Endodermal cell (in vitro differentiated cells): ENCODE data around the gene TAF7. TPM values are rescaled to one million over a fixed set of nuclear protein-coding genes. Genes with fewer than 3 reads are reported as not detected.

Experiments
- DNase-seq: peaks from one replicate; pipeline ENCODE4 v3.0.0-alpha.2; 2017
- H3K27ac ChIP-seq: 2 replicates; pipeline ENCODE4 v1.5.1; 2013; ENCODE audit warnings: mild to moderate bottlenecking, low read depth, low read length, moderate library complexity
- H3K27me3 ChIP-seq: 2 replicates; pipeline ENCODE4 v1.6.1; 2013; ENCODE audit warnings: mild to moderate bottlenecking, low read length, moderate library complexity; ENCODE audit not compliant: insufficient read depth, control insufficient read depth, poor library complexity, severe bottlenecking
- H3K36me3 ChIP-seq: 2 replicates; pipeline ENCODE4 v1.7.0; 2013; ENCODE audit warnings: mild to moderate bottlenecking, low read length, moderate library complexity; ENCODE audit not compliant: control insufficient read depth, insufficient read depth
- H3K4me1 ChIP-seq: one replicate; pipeline ENCODE4 v1.7.0; 2013; ENCODE audit warnings: low read length; ENCODE audit not compliant: control insufficient read depth, insufficient read depth
- H3K4me3 ChIP-seq: 2 replicates; pipeline ENCODE4 v1.5.1; 2013; ENCODE audit warnings: mild to moderate bottlenecking, low read length, moderate library complexity
- H3K9ac ChIP-seq: 2 replicates; pipeline ENCODE4 v1.6.1; 2013; ENCODE audit warnings: mild to moderate bottlenecking, low read length, moderate library complexity; ENCODE audit not compliant: poor library complexity, severe bottlenecking; ENCODE audit errors: extremely low read depth
- H3K9me3 ChIP-seq: 2 replicates; pipeline ENCODE4 v1.6.1; 2013; ENCODE audit warnings: mild to moderate bottlenecking, low read length, moderate library complexity; ENCODE audit not compliant: control insufficient read depth
- H3K27ac Mint-ChIP-seq: 2 replicates; pipeline ENCODE4 v1.8.0; 2020; ENCODE audit warnings: mixed read lengths
- H3K27me3 Mint-ChIP-seq: 2 replicates; pipeline ENCODE4 v1.8.0; 2021; ENCODE audit warnings: mild to moderate bottlenecking, mixed read lengths; ENCODE audit not compliant: insufficient read depth
- H3K36me3 Mint-ChIP-seq: 2 replicates; pipeline ENCODE4 v1.8.0; 2020; ENCODE audit warnings: low read depth, mixed read lengths
- H3K4me1 Mint-ChIP-seq: 2 replicates; pipeline ENCODE4 v1.8.0; 2020; ENCODE audit warnings: mixed read lengths
- H3K4me3 Mint-ChIP-seq: 2 replicates; pipeline ENCODE4 v1.8.0; 2020; ENCODE audit warnings: mild to moderate bottlenecking, moderate library complexity, mixed read lengths
- H3K9me3 Mint-ChIP-seq: 2 replicates; pipeline ENCODE4 v1.8.0; 2020; ENCODE audit warnings: mild to moderate bottlenecking, mixed read lengths
- CTCF ChIP-seq: fragments of 200-600 bp; sonication (generic); conservative IDR thresholded peaks from 2 replicates; pipeline ENCODE4 v1.5.0; 2021; ENCODE audit warnings: antibody characterized with exemption, mild to moderate bottlenecking
- WGBS, 2 experiments: methylation state at CpG; one replicate each; pipeline versions ENCODE4 v1.1.5 to v1.1.7; 2013; ENCODE audit warnings: missing lambda C conversion rate in 2 of 2, mixed read lengths in 1 of 2; ENCODE audit not compliant: insufficient coverage in 1 of 2, insufficient read length in 1 of 2; 5-methylcytosine and 5-hydroxymethylcytosine counted together
- total RNA-seq, 2 donors: library from RNA; stranded (reverse); fragmentation: NEBNext Ultra II Directional in 1 of 2; extraction: Animal tissue kit (Norgen Biotek cat#: 25700) in 1 of 2; gene quantifications; 2 replicates in 1 of 2; 3 replicates in 1 of 2; pipeline ENCODE4 v1.2.1, GENCODE V29; 2021

The TAF7 gene
- total RNA-seq, 2 donors from 2014 or later, result 85.4 to 99.0 TPM

GRCh38 chr5:141359790-141360426, 39.3 kb upstream of the TAF7 start, which contains the start of gene PCDHGB2:
Gene PCDHGB2, plus strand, starts transcription at chr5:141359994. Its CDS starts 142 bp downstream, at chr5:141360136.
- Histone ChIP-seq H3K9me3 (peaks cover 61% of the 10 kb centered on the region), H3K4me3 (no peak within 1 kb of the TSS), H3K9ac (no peak within 1 kb of the TSS), H3K4me1 (no peaks in the 10 kb centered on the region), H3K27me3 (no peaks in the 10 kb centered on the region), H3K36me3 (no peaks in the 10 kb centered on the region), H3K27ac (no peak within 1 kb of the TSS)
- peaks cover 77% of the 10 kb centered on the region for H3K9me3 Mint-ChIP-seq
- DNase-seq, result peak; percentile 63
- H3K27ac Mint-ChIP-seq, result no peak within 1 kb of the TSS
- H3K27me3 Mint-ChIP-seq, result no peaks in the 10 kb centered on the region
- H3K4me3 Mint-ChIP-seq, result no peak within 1 kb of the TSS
- TF ChIP-seq CTCF, result peak; percentile 72
- H3K4me1 Mint-ChIP-seq, result no peaks in the 10 kb centered on the region
- H3K36me3 Mint-ChIP-seq, result peaks cover 56% of the 10 kb centered on the region
- 88 to 90% methylated on average over 21 to 24 of the region's 24 CpGs for WGBS, 2 experiments

- H3K27ac ChIP-seq, result no peak overlapping the region
- no peaks in the 10 kb centered on the region for H3K4me1 ChIP-seq
- Mint-ChIP-seq H3K27ac (no peak overlapping the region), H3K4me3 (no peak overlapping the region), H3K9me3 (peaks cover 69% of the 10 kb centered on the region), H3K27me3 (no peaks in the 10 kb centered on the region), H3K4me1 (no peaks in the 10 kb centered on the region), H3K36me3 (peaks cover 55% of the 10 kb centered on the region)
- no peak for DNase-seq
- 94 to 98% methylated on average over 18 to 19 of the region's 19 CpGs for WGBS, 2 experiments
- no peak overlapping the region for H3K4me3 ChIP-seq
- H3K27me3 ChIP-seq, result no peaks in the 10 kb centered on the region
- H3K36me3 ChIP-seq, result no peaks in the 10 kb centered on the region
- H3K9ac ChIP-seq, result no peak overlapping the region
- no peak for TF ChIP-seq CTCF
- H3K9me3 ChIP-seq, result peaks cover 65% of the 10 kb centered on the region
These were observed 36.4 kb upstream of the TAF7 start for GRCh38 chr5:141356950-141357349.

- no peak overlapping the region for H3K4me3 Mint-ChIP-seq
- H3K27me3 ChIP-seq, result no peaks in the 10 kb centered on the region
- no peaks in the 10 kb centered on the region for H3K4me1 Mint-ChIP-seq
- H3K36me3 ChIP-seq, result no peaks in the 10 kb centered on the region
- no peak for DNase-seq
- H3K27ac Mint-ChIP-seq, result no peak overlapping the region
- H3K27me3 Mint-ChIP-seq, result no peaks in the 10 kb centered on the region
- H3K4me1 ChIP-seq, result no peaks in the 10 kb centered on the region
- H3K9me3 ChIP-seq, result peaks cover 66% of the 10 kb centered on the region
- H3K9me3 Mint-ChIP-seq, result peaks cover 68% of the 10 kb centered on the region
- peaks cover 57% of the 10 kb centered on the region for H3K36me3 Mint-ChIP-seq
- TF ChIP-seq CTCF, result no peak
- no peak overlapping the region for H3K9ac ChIP-seq
- WGBS, 2 experiments, result 80 to 96% methylated on average over 4 to 5 of the region's 5 CpGs
- H3K4me3 ChIP-seq, result no peak overlapping the region
- no peak overlapping the region for H3K27ac ChIP-seq
These were observed 35.5 kb upstream of the TAF7 start for GRCh38 chr5:141356133-141356532.
